HG02852 (cell line): ENCODE data around the gene DNAJB13.

ENCODE experiments used
- ATAC-seq: cut with Tn5 transposase; IDR thresholded peaks from one replicate; pipeline ENCODE4 v1.9.1; 2021; ENCODE audit warnings: mild to moderate bottlenecking, moderate library complexity; ENCODE audit not compliant: unreplicated experiment

Gene DNAJB13

GRCh38 chr11:73998846-73999575 is 48.2 kb downstream of the DNAJB13 start:
- no peak for ATAC-seq

- ATAC-seq: no peak
Observed at GRCh38 chr11:73999581-74000306, 48.9 kb downstream of the DNAJB13 start.

- ATAC-seq: no peak
Observed at GRCh38 chr11:74000307-74001133, 49.7 kb downstream of the DNAJB13 start.

- ATAC-seq: no peak
Observed at GRCh38 chr11:74001822-74002286, 51.0 kb downstream of the DNAJB13 start.

GRCh38 chr11:74002832-74003231 is 52.0 kb downstream of the DNAJB13 start:
- ATAC-seq: no peak

- no peak for ATAC-seq
Observed at GRCh38 chr11:74004046-74004695, 53.3 kb downstream of the DNAJB13 start.

- no peak for ATAC-seq
Observed at GRCh38 chr11:74004759-74005615, 54.2 kb downstream of the DNAJB13 start.

- ATAC-seq: no peak
Observed at GRCh38 chr11:74005721-74006517, 55.1 kb downstream of the DNAJB13 start.

- ATAC-seq: no peak
Observed at GRCh38 chr11:74006743-74007304, 56.0 kb downstream of the DNAJB13 start.

- ATAC-seq: no peak
Observed at GRCh38 chr11:74007691-74008372, 57.0 kb downstream of the DNAJB13 start.

GRCh38 chr11:74008373-74009229 is 57.8 kb downstream of the DNAJB13 start, which contains the start of gene UCP3:
TSS of gene UCP3 (minus strand) at chr11:74009085. CDS start at chr11:74007042, 2,043 bp downstream.
- ATAC-seq: no peak

- ATAC-seq: no peak
Observed at GRCh38 chr11:74009230-74009547, 58.4 kb downstream of the DNAJB13 start.

- ATAC-seq: no peak
Observed at GRCh38 chr11:74009675-74010305, 59.0 kb downstream of the DNAJB13 start.

GRCh38 chr11:74010306-74011300 is 59.8 kb downstream of the DNAJB13 start:
- no peak for ATAC-seq

GRCh38 chr11:74011360-74012073 is 60.7 kb downstream of the DNAJB13 start:
- ATAC-seq: peak; percentile 85
